ENCODE measurements around the gene COA6. TPM values are rescaled to one million over a fixed set of nuclear protein-coding genes. Genes with fewer than 3 reads are reported as not detected.

The COA6 gene
- total and polyA plus RNA-seq, 2 of the 8 experiments (the other 6 are each of a cell fraction or from before 2014, with no cell fraction given), result 22.9 to 44.9 TPM

DNA sequence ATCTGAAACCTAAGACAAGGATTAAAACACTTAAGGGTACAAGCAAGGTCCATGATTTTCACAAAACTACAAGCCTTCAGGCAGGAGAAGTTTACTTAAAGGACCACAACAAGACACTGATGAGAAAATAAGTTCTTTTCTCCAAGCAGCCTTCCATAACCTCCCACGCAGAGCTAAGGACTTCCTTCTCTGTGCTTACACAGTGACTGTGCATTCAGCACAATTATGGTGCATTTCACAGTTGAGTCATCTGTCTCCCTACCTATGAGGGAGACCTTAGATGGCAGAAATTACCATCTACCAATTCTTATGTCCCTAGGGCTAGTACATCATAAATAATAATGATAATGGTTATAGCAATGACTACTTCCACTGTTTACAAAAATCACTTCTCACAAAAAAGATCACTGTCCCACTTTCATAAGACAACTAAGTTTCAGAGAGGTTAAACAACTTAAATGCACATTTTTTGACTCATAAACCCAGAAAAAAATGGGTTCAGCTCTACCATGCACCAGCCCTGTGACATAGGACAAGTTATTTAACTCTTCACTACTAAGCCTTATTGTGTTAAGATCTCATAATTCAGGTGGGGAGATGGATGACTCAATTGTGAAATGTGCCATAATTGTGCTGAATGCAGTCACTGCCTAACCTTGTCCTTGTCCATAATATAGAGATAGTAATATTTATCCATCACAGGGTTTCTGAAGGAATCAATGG, 60.5 kb downstream of the COA6 start (continued):
- TF ChIP-seq, protein P1, sequence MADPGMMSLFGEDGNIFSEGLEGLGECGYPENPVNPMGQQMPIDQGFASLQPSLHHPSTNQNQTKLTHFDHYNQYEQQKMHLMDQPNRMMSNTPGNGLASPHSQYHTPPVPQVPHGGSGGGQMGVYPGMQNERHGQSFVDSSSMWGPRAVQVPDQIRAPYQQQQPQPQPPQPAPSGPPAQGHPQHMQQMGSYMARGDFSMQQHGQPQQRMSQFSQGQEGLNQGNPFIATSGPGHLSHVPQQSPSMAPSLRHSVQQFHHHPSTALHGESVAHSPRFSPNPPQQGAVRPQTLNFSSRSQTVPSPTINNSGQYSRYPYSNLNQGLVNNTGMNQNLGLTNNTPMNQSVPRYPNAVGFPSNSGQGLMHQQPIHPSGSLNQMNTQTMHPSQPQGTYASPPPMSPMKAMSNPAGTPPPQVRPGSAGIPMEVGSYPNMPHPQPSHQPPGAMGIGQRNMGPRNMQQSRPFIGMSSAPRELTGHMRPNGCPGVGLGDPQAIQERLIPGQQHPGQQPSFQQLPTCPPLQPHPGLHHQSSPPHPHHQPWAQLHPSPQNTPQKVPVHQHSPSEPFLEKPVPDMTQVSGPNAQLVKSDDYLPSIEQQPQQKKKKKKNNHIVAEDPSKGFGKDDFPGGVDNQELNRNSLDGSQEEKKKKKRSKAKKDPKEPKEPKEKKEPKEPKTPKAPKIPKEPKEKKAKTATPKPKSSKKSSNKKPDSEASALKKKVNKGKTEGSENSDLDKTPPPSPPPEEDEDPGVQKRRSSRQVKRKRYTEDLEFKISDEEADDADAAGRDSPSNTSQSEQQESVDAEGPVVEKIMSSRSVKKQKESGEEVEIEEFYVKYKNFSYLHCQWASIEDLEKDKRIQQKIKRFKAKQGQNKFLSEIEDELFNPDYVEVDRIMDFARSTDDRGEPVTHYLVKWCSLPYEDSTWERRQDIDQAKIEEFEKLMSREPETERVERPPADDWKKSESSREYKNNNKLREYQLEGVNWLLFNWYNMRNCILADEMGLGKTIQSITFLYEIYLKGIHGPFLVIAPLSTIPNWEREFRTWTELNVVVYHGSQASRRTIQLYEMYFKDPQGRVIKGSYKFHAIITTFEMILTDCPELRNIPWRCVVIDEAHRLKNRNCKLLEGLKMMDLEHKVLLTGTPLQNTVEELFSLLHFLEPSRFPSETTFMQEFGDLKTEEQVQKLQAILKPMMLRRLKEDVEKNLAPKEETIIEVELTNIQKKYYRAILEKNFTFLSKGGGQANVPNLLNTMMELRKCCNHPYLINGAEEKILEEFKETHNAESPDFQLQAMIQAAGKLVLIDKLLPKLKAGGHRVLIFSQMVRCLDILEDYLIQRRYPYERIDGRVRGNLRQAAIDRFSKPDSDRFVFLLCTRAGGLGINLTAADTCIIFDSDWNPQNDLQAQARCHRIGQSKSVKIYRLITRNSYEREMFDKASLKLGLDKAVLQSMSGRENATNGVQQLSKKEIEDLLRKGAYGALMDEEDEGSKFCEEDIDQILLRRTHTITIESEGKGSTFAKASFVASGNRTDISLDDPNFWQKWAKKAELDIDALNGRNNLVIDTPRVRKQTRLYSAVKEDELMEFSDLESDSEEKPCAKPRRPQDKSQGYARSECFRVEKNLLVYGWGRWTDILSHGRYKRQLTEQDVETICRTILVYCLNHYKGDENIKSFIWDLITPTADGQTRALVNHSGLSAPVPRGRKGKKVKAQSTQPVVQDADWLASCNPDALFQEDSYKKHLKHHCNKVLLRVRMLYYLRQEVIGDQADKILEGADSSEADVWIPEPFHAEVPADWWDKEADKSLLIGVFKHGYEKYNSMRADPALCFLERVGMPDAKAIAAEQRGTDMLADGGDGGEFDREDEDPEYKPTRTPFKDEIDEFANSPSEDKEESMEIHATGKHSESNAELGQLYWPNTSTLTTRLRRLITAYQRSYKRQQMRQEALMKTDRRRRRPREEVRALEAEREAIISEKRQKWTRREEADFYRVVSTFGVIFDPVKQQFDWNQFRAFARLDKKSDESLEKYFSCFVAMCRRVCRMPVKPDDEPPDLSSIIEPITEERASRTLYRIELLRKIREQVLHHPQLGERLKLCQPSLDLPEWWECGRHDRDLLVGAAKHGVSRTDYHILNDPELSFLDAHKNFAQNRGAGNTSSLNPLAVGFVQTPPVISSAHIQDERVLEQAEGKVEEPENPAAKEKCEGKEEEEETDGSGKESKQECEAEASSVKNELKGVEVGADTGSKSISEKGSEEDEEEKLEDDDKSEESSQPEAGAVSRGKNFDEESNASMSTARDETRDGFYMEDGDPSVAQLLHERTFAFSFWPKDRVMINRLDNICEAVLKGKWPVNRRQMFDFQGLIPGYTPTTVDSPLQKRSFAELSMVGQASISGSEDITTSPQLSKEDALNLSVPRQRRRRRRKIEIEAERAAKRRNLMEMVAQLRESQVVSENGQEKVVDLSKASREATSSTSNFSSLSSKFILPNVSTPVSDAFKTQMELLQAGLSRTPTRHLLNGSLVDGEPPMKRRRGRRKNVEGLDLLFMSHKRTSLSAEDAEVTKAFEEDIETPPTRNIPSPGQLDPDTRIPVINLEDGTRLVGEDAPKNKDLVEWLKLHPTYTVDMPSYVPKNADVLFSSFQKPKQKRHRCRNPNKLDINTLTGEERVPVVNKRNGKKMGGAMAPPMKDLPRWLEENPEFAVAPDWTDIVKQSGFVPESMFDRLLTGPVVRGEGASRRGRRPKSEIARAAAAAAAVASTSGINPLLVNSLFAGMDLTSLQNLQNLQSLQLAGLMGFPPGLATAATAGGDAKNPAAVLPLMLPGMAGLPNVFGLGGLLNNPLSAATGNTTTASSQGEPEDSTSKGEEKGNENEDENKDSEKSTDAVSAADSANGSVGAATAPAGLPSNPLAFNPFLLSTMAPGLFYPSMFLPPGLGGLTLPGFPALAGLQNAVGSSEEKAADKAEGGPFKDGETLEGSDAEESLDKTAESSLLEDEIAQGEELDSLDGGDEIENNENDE (IDR thresholded peaks at IDR 0.05; ENCODE audit: insufficient replicate concordance, low read length), result no peak
- TF ChIP-seq KDM5A (IDR thresholded peaks at IDR 0.05; ENCODE audit: low read length), result no peak
- no peak for TF ChIP-seq CEBPB (IDR thresholded peaks at IDR 0.05; ENCODE audit: low read depth, low read length)
- TF ChIP-seq RBBP5 (IDR thresholded peaks at IDR 0.05; ENCODE audit: borderline replicate concordance, low read depth, low read length), result no peak
- TF ChIP-seq EGR1 (IDR thresholded peaks at IDR 0.05; ENCODE audit: borderline replicate concordance, low read depth, low read length), result no peak
- TF ChIP-seq BACH1 (IDR thresholded peaks at IDR 0.05; ENCODE audit: low read length), result no peak

Measured in H1 (cell line).